HG03280 (cell line): ENCODE measurements around the gene ASL.
"Not testable (repeated sequence)": the region's sequence is repeated elsewhere in the genome, so short reads cannot be mapped to it uniquely, and the experiment has no call there.

Experiments used
- ATAC-seq: cut with Tn5 transposase; IDR thresholded peaks from one replicate; pipeline ENCODE4 v1.9.1; 2021; ENCODE audit warnings: mild to moderate bottlenecking, moderate library complexity; ENCODE audit not compliant: unreplicated experiment

Gene ASL

DNA sequence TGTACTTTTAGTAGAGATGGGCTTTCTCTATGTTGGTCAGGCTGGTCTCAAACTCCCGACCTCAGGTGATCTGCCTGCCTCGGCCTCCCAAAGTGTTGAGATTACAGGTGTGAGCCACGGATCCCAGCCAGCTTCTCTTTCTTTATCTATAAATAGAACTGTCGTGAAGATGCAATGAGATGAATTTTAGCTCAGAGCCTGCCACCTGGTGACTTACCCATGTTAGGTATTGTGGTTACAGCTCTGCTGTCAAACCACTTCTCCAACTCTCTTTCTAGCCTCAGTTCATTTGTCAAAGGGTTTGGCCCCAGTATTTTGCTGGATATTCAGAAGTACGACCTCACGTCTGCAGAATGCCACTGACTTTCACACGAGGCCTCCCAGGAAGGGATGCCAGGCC lies 3.4 kb upstream of the ASL start:
- not testable (repeated sequence) for ATAC-seq

DNA sequence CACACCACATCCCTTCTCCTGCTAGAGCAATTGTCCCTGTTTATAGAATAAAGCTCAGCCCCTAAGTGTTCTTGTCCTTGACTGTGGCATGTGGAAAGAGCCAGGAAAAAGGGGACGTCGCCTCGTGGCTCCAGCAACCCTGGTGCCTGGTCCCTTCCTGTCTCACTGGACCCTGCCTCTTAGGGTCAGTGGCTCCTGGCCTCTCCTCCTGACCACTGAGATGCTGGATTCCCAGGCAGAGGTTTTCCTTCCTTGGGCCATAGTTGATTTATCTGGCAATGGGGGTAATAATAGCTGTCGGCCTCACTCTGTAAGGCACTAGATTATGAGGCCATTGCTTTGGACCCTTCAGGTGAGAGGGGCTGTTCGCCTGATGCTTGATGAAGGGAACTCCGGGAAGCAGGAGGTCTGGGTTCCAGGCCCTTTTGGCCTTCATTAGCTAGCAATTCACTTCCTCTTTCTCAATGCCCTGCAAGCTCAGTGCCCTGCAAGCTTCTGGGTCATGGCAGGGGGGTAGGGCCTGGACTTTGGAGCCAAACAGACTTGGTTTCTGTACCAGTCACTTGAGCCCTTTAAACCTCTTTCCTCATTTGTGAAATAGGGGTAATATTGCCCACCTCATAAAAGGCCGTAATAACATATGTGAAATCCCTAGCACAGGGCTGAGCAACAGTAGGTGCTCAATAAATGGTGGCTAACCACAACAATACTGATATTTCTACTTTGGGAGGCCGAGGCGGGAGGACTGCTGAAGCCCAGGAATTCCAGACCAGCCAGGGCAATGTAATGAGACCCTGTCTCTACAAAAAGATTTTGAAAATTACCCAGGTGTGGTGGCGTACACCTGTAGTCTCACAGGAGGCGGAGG lies 1.1 kb downstream of the ASL start:
- ATAC-seq: no peak

DNA sequence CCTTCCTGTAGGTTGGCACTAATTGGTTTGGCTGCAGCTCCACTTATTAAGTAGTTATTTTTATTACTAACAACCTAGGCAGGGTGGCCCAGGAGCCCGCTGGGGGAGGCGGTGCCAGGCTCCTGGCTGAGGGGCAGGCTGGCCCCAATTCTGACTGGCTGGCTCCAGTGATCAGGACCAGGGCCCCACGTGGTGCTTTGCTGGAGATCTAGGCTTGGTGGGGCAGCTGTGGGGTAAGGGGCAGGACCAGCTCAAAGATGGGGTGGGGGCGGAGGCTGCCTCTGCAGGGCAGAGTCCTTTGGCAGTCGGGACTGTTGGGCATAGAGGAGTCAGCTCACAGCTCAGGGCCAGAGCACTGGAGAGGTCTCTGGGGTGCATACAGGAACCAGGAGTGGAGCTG lies 2.4 kb downstream of the ASL start:
- ATAC-seq: no peak

DNA sequence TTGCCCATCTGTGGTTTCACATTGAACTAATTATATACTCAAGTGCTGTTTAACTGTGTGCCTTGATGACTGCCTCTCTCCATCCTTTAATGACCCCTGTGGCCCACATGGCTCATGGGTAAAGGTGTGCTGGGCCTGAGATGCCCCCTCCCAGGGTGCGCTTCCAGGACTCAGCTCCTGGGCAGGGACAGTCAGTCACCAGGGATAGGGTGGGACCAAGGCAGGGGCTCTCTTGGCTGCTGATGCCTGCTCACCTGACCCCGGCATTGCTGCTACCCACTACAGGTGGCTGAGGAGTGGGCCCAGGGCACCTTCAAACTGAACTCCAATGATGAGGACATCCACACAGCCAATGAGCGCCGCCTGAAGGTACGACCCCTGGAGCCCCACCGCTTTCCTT lies 6.5 kb downstream of the ASL start:
- ATAC-seq: no peak

DNA sequence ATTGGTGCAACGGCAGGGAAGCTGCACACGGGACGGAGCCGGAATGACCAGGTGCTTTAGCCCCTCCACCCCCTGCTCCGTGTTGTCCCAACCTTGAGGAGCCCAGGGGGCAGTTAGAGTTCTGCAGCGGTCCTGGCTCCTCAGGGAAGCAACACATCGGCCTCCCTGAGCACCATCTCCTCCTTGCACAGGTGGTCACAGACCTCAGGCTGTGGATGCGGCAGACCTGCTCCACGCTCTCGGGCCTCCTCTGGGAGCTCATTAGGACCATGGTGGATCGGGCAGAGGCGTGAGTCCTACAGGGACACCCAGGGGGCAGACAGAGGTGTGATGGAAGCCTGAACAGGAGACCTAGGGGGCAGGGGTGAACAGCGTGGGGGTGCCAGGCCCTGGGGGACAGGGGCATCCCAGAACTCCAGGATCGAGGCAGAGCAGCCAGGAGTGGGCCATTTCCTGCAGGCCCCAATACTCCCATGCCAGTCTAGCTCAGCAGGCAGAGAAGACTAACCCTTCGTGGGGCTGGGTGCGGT lies 7.3 kb downstream of the ASL start:
- ATAC-seq: no peak

DNA sequence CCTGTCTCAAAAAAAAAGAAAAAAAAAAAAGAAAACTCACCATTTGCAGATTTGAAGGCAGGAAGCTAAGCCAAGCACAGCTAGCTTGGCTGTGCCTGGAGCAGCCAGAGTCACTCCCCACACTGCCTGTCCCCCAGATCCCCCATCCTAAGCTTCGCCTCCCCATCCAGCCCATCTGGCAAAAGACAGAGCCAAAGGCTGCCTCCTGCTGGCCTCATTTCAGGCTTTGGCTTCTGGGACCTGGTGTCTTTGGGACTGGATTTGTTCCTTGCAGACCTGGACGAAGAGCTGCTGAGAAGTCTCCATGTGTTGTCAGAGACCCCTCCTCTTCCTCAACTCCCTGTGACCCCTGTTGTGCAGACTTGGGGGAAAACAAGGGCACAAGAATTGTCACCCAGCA lies 8.1 kb downstream of the ASL start:
- ATAC-seq: no peak

DNA sequence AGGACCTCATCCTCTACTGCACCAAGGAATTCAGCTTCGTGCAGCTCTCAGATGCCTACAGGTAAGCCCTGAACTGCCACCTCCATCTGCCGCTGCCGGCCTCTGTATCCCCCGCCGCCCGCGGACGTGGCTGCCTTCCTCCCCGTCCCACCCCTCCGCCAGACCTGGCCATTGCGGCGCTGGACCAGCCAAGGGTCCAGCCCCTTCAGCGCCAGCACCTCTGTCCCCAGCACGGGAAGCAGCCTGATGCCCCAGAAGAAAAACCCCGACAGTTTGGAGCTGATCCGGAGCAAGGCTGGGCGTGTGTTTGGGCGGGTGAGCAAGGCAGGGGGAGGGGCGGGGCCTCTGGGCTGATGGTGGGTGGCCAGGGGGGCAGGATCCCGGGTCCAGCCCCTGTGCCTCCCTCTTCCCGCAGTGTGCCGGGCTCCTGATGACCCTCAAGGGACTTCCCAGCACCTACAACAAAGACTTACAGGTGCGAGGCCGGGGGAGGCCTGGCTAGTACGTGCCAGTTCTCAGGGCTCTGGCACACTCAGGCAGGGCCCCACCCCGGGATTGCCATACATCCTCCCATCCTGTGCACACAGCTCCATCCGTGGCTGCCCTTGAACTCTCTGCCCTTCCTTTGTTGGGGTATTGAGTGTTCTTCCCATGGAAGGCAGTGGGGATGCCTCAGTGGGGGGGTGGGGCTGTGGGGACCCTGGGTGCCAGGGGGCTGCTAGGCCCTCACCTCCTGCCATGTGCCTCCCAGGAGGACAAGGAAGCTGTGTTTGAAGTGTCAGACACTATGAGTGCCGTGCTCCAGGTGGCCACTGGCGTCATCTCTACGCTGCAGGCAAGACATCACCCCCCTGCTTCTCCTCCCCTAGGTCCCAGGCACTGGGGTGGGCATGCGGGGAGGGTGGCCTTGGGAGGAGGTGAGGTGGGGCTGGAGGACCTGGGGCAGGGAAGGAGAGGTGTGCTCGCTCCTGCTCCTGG lies 13.5 kb downstream of the ASL start:
- ATAC-seq: no peak

DNA sequence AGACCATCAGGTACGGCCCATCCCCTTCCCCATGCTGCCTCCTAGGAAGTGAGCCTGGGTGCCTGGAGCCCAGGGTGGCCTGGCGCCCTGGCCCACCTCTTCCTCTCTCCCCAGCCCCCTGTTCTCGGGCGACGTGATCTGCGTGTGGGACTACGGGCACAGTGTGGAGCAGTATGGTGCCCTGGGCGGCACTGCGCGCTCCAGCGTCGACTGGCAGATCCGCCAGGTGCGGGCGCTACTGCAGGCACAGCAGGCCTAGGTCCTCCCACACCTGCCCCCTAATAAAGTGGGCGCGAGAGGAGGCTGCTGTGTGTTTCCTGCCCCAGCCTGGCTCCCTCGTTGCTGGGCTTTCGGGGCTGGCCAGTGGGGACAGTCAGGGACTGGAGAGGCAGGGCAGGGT lies 17.0 kb downstream of the ASL start:
- no peak for ATAC-seq

DNA sequence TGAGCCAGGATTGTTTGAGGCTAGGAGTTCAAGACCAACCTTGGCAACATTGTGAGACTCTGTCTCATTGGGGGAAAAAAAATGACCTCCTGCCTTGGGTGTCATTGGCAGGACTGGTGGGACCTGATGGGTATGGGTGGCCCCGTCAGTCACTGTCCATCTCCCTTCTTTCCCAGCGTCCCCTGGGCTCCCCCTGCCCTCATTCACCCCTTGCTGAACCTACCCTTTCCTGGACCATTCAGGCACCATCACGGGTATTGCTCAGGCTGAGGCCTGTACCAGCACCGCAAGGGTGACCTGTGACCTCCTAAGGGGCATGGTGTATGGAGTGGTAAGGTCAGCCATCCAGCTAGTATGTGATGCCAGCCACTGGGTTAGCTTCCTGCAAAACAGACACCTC lies 19.4 kb downstream of the ASL start:
- ATAC-seq: no peak

DNA sequence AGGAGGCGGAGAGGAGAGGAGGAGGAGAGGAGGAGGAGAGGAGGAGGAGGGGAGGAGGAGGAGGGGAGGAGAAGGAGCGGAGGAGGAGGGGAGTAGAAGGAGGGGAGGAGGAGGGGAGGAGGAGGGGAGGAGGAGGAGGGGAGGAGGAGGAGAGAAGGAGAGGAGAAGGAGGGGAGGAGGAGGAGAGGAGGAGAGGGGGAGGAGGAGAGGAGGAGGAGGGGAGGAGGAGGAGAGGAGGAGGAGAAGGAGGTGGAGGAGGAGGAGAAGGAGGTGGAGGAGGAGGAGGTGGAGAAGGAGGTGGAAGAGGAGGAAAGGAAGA lies 23.6 kb downstream of the ASL start:
- ATAC-seq: no peak

DNA sequence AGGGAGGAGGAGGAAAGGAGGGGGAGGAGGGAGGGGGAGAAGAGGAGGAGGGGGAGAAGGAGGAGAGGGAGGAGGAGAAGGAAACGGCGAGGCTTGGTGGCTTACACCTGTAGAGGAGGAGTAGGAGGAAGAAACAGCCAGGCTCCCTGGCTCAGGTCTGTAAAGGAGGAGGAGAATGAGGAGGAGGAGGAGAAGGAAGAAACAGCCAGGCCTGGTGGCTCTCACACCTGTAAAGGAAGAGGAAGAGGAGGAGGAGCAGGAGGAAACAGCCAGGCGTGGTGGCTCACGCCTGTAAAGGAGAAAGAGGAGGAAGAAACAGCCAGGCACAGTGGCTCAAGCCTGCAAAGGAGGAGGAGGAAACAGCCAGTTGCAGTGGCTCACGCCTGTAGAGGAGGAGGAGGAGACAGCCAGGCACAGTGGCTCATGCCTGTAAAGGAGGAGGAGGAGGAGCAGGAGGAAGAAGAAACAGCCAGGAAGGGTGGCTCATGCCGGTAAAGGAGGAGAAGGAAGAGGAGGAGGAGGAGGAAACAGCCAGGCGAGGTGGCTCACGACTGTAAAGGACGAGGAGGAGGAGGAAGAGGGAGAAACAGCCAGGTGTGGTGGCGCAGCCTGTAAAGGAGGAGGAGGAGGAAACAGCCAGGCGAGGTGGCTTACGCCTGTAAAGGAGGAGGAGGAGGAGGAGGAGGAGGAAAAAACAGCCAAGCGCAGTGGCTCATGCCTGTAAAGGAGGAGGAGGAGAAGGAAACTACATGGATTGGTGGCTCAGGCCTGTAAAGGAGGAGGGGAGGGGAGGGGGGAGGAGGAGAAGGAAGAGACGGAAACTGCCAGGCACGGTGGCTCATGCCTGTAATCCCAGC lies 24.2 kb downstream of the ASL start:
- peak; percentile 59 for ATAC-seq

DNA sequence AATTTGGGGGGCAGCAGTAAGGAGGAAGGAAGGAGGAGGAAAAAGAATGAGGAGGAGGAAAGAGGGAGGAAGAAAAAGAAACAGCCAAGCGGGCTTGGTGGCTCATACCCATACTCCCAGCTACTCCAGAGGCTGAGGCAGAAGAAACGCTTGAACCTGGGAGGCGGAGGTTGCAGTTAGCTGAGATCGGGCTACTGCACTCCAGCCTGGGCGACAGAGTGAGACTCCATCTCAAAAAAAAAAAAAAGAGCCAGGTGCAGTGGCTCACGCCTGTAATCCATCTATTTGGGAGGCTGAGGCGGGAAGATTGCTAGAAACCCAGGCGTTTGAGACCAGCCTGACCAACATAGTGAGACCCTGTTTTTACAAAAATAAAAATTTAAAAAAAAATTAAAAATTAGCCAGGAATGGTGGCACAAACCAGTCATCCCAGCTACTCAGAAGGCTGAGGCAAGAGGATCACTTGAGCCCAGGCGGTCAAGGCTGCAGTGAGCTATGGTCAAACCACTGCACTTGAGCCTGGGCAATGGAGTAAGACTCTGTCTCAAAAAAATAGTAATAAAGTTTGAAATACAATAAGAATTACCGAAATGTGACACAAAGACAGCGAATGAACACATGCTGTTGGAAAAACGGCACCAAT lies 24.9 kb downstream of the ASL start:
- no peak for ATAC-seq

DNA sequence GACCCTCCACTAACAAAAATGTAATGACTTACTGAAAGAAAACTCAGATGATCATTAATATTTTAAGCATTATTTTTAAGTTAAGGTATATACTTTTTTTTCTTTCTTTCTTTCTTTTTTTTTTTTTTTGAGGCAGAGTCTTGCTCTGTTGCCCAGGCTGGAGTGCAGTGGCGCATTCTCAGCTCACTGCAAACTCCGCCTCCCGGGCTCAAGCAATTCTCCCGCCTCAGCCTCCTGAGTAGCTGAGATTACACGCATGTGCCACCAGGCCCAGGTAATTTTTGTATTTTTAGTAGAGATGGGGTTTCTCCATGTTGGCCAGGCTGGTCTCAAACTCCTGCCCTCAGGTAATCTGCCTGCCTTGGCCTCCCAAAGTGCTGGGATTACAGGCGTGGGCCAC lies 26.5 kb downstream of the ASL start:
- not testable (repeated sequence) for ATAC-seq

DNA sequence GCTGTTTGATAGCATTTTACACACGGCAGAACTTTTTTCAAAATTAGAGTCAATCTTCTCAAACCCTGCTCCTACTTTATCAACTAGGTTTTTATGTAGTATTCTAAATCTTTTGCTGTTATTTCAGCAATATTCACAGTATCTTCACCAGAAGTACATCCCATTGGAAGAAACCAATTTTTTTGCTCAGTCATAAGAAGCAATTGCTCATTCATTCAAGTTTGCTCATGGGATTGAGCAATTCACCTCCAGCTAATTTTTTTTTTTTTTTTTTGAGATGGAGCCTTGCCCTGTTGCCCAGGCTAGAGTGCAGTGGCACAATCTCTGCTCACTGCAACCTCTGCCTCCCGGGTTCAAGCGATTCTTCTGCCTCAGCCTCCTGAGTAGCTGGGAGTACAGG lies 28.4 kb downstream of the ASL start:
- not testable (repeated sequence) for ATAC-seq

DNA sequence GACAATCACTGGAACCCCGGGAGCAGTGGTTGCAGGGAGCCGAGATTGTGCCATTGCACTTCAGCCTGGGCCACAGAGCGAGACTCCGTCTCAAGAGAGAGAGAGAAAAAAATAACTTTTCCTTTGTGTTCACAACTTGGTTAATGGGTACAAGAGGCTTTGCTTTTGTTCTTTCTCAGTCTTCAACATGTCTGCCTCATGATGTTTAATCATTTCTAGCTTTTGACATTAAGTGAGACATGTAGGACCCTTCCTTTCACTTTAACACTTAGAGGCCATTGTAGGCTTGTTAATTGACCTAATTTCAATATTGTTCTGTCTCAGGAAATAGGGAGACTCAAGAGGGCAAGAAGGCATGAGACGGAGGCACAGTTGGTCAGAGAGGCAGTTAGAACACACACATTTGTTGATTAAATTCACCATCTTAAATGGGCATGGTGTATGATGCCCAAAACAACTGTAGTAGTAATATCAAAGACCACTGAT lies 29.7 kb downstream of the ASL start:
- no peak for ATAC-seq

DNA sequence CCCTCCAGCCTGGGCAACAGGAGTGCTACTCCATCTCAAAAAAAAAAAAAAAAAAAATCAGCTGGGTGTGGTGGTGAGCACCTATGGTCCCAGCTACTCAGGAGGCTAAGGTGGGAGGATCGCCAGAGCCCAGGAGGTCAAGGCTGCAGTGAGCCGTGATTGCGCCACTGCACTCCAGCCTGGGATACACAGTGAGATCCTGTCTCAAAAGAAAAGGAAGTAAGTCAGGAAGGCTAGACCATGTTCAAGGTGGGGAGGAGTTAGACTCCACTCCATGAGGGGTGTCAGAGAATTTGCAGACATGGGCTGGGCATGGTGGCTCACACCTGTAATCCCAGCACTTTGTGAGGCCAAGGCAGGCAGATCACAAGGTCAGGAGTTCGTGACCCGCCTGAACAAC lies 32.8 kb downstream of the ASL start:
- ATAC-seq: not testable (repeated sequence)

DNA sequence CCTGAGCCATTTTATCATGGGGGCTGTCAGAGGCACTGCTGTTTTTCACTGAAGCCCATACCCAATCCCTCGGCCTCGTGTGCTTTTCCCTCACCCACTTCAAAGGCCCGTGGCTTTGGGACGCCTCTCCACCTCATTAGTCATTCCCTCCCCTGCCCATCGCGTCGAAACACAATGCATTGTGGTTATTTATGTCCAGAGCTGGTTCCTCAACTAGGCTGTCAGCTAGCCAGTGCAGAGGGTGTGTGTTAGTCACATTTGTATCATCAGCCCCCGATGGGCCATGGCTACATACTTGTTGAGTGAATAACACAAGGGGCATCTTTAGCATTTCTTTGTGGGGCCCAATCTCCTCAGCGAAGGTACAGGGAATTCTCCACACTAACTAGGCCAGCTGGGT lies 35.2 kb downstream of the ASL start:
- no peak for ATAC-seq

DNA sequence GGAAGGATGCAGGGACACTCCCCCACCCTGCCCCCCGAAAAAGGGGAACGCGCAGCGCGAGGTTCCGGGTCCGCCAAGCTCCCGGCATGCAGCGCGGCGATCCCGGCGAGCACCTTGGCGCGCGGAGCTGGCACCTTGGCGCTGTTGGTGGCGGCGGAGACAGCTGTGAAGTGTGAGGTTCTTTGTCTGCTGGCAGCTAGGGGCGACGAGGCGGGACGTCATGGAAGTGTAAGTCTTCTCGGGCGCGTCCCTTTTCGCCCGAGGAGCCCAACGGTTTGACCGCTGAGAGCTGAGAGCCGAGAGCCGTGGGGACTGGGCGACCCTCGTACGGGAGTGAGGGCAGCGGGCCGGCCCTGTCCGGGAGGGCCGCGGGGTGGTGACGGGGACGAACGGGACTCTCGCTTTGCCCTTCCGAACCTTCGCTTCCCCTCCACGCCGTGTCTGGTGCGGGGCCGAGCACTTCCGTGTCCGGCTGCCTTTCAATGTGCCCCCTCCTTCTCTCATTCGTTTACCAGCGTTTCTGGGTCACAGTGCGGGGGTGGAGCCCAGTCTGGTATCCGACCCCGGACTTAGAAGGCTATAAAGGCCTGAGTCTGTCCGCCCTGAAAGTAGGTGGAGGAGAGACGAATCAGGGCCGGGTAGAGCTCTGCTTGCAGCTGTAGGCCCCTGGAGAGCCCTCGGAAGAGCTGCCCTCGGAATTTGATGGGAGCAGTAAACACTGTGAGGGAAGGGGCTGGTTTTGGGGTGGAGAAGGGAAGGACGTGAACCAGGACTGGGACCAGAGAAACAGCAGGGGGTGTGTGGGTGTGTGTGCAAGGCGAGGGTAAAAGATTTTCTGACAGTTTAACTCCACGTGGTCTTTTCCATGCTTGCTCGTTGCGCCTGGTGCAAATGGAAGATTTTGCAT lies 39.4 kb downstream of the ASL start, which contains the start of gene CRCP:
Gene CRCP, plus strand, starts transcription at position 105 of the 907 bp plus-strand sequence. Its CDS starts 116 bp downstream, at position 221.
- ATAC-seq: peak; percentile 87
